ENCODE results near the gene CA10. TPM values are rescaled to one million over a fixed set of nuclear protein-coding genes. Genes with fewer than 3 reads are reported as not detected.

The CA10 gene
- total RNA-seq, 1 experiment from 2014 or later = not detected

- POLR2A ChIA-PET = no interaction called here
- H3K4me3 Mint-ChIP-seq (ENCODE audit: unreplicated experiment) = no peak overlapping the region
Observed at GRCh38 chr17:51933647-51934046, 224.9 kb downstream of the CA10 start.

GRCh38 chr17:51926448-51926847 is 232.1 kb downstream of the CA10 start:
- no peak overlapping the region for H3K27ac Mint-ChIP-seq (ENCODE audit: unreplicated experiment)
- intact Hi-C loops (cut with micrococcal nuclease; ENCODE audit: unreplicated experiment) = loop anchor here (10.0 kb wide), 1 partner anchor 162 kb away; no protein-coding TSS in a partner anchor
- BruUV-seq (replicated peaks) = no TSS peak
- no peaks in the 10 kb centered on the region for H3K9me3 Mint-ChIP-seq (ENCODE audit: unreplicated experiment)
- ChIA-PET POLR2A (no interaction called here), CTCF (no interaction called here)
- no peak for TF ChIP-seq CTCF (IDR thresholded peaks at IDR 0.05; ENCODE audit: insufficient read depth in 1 of 2, low read depth in 1 of 2, low read length in 1 of 2, severe bottlenecking in 1 of 2, unreplicated experiment in 1 of 2)
- H3K27me3 Mint-ChIP-seq (ENCODE audit: insufficient read depth, unreplicated experiment) = peaks cover 21% of the 10 kb centered on the region
- H3K27me3 ChIP-seq (replicated peaks; ENCODE audit: control insufficient read depth, insufficient read depth, low read length) = no peaks in the 10 kb centered on the region
- H3K36me3 ChIP-seq (ENCODE audit: control insufficient read depth, insufficient read depth, low read length) = no peaks in the 10 kb centered on the region
- DNase-seq = no peak
- H3K9me3 ChIP-seq = no peaks in the 10 kb centered on the region
- H3K4me3 ChIP-seq (ENCODE audit: low read depth, low read length) = no peak overlapping the region
- H3K4me3 Mint-ChIP-seq (ENCODE audit: unreplicated experiment) = no peak overlapping the region
- no peaks in the 10 kb centered on the region for H3K4me1 Mint-ChIP-seq (ENCODE audit: low read depth, unreplicated experiment)
- H3K4me1 ChIP-seq = no peaks in the 10 kb centered on the region
- H3K36me3 Mint-ChIP-seq (ENCODE audit: insufficient read depth, unreplicated experiment) = no peaks in the 10 kb centered on the region

More at GRCh38 chr17:51933647-51934046, 224.9 kb downstream of the CA10 start:
- Histone ChIP-seq H3K4me3 (ENCODE audit: low read depth, low read length) (no peak overlapping the region), H3K36me3 (ENCODE audit: control insufficient read depth, insufficient read depth, low read length) (no peaks in the 10 kb centered on the region), H3K9me3 (no peaks in the 10 kb centered on the region), H3K4me1 (no peaks in the 10 kb centered on the region), H3K27me3 (replicated peaks; ENCODE audit: control insufficient read depth, insufficient read depth, low read length) (no peaks in the 10 kb centered on the region)
- no TSS peak for BruUV-seq (replicated peaks)
- no peaks in the 10 kb centered on the region for H3K4me1 Mint-ChIP-seq (ENCODE audit: low read depth, unreplicated experiment)
- DNase-seq = no peak
- intact Hi-C loops (cut with micrococcal nuclease; ENCODE audit: unreplicated experiment) = no loop called here
- no peak overlapping the region for H3K27ac Mint-ChIP-seq (ENCODE audit: unreplicated experiment)
- H3K27me3 Mint-ChIP-seq (ENCODE audit: insufficient read depth, unreplicated experiment) = peaks cover 18% of the 10 kb centered on the region
- no peaks in the 10 kb centered on the region for H3K36me3 Mint-ChIP-seq (ENCODE audit: insufficient read depth, unreplicated experiment)
- CTCF ChIA-PET = no interaction called here
- H3K9me3 Mint-ChIP-seq (ENCODE audit: unreplicated experiment) = no peaks in the 10 kb centered on the region
- TF ChIP-seq CTCF (IDR thresholded peaks at IDR 0.05; ENCODE audit: insufficient read depth in 1 of 2, low read depth in 1 of 2, low read length in 1 of 2, severe bottlenecking in 1 of 2, unreplicated experiment in 1 of 2) = no peak

- no TSS peak for BruUV-seq (replicated peaks)
- no peaks in the 10 kb centered on the region for H3K36me3 Mint-ChIP-seq (ENCODE audit: insufficient read depth, unreplicated experiment)
- DNase-seq = no peak
- H3K27ac Mint-ChIP-seq (ENCODE audit: unreplicated experiment) = no peak overlapping the region
- H3K4me3 Mint-ChIP-seq (ENCODE audit: unreplicated experiment) = no peak overlapping the region
- Histone ChIP-seq H3K36me3 (ENCODE audit: control insufficient read depth, insufficient read depth, low read length) (no peaks in the 10 kb centered on the region), H3K9me3 (no peaks in the 10 kb centered on the region), H3K4me1 (no peaks in the 10 kb centered on the region), H3K4me3 (ENCODE audit: low read depth, low read length) (no peak overlapping the region), H3K27me3 (replicated peaks; ENCODE audit: control insufficient read depth, insufficient read depth, low read length) (no peaks in the 10 kb centered on the region)
- intact Hi-C loops (cut with micrococcal nuclease; ENCODE audit: unreplicated experiment) = loop anchor here (10.0 kb wide), 1 partner anchor 157 kb away; no protein-coding TSS in a partner anchor
- no peak for TF ChIP-seq CTCF (IDR thresholded peaks at IDR 0.05; ENCODE audit: insufficient read depth in 1 of 2, low read depth in 1 of 2, low read length in 1 of 2, severe bottlenecking in 1 of 2, unreplicated experiment in 1 of 2)
- ChIA-PET CTCF (no interaction called here), POLR2A (no interaction called here)
- H3K9me3 Mint-ChIP-seq (ENCODE audit: unreplicated experiment) = no peaks in the 10 kb centered on the region
- H3K4me1 Mint-ChIP-seq (ENCODE audit: low read depth, unreplicated experiment) = no peaks in the 10 kb centered on the region
- peaks cover 16% of the 10 kb centered on the region for H3K27me3 Mint-ChIP-seq (ENCODE audit: insufficient read depth, unreplicated experiment)
Observed at GRCh38 chr17:51921500-51921899, 237.0 kb downstream of the CA10 start.

Data from Caco-2 (cell line).